ENCODE data around the gene CAST. TPM values are rescaled to one million over a fixed set of nuclear protein-coding genes. Genes with fewer than 3 reads are reported as not detected.
"Not testable (repeated sequence)": the region's sequence is repeated elsewhere in the genome, so short reads cannot be mapped to it uniquely, and the experiment has no call there.

CAST gene
- total RNA-seq, 1 donor from 2014 or later, result 135 TPM

DNA sequence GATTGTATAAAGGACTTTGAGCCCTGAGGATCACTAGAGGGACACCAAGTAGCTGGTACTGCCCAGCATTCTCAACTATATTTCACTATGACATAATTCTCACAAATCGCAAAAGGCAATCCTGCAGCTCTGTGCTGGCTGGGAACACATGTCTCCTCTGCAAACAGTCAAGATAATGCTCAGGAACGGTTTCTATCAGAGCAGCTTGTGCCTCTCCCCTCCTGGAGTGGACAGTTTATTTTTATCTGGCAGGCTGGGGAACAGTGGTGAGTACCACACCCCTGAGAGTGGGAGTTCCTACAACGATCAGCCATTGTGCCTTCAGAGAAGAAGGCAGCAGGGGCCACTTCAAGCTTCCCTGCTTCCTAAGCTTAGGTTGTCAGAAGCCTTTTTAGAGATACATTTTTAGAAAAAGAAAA, 79.7 kb downstream of the CAST start:
- H3K4me3 ChIP-seq (ENCODE audit: low read depth, low read length), result no peak overlapping the region
- TF ChIP-seq, protein P1, sequence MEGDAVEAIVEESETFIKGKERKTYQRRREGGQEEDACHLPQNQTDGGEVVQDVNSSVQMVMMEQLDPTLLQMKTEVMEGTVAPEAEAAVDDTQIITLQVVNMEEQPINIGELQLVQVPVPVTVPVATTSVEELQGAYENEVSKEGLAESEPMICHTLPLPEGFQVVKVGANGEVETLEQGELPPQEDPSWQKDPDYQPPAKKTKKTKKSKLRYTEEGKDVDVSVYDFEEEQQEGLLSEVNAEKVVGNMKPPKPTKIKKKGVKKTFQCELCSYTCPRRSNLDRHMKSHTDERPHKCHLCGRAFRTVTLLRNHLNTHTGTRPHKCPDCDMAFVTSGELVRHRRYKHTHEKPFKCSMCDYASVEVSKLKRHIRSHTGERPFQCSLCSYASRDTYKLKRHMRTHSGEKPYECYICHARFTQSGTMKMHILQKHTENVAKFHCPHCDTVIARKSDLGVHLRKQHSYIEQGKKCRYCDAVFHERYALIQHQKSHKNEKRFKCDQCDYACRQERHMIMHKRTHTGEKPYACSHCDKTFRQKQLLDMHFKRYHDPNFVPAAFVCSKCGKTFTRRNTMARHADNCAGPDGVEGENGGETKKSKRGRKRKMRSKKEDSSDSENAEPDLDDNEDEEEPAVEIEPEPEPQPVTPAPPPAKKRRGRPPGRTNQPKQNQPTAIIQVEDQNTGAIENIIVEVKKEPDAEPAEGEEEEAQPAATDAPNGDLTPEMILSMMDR (conservative IDR thresholded peaks at IDR 0.05; ENCODE audit: low read depth, low read length), result no peak
- DNase-seq (ENCODE audit: low read depth), result no peak

- no peak for DNase-seq (ENCODE audit: low read depth)
- TF ChIP-seq, protein P1 (conservative IDR thresholded peaks at IDR 0.05; ENCODE audit: low read depth, low read length), result no peak
- no peak overlapping the region for H3K4me3 ChIP-seq (ENCODE audit: low read depth, low read length)
These were observed 80.4 kb downstream of the CAST start for GRCh38 chr5:96742538-96742937.

- DNase-seq (ENCODE audit: low read depth), result no peak
- H3K4me3 ChIP-seq (ENCODE audit: low read depth, low read length), result no peak overlapping the region
- TF ChIP-seq, protein P1 (conservative IDR thresholded peaks at IDR 0.05; ENCODE audit: low read depth, low read length), result no peak
These were observed 81.0 kb downstream of the CAST start for GRCh38 chr5:96743065-96743768.

GRCh38 chr5:96743805-96744204, 81.6 kb downstream of the CAST start:
- DNase-seq (ENCODE audit: low read depth), result no peak
- TF ChIP-seq, protein P1 (conservative IDR thresholded peaks at IDR 0.05; ENCODE audit: low read depth, low read length), result no peak
- H3K4me3 ChIP-seq (ENCODE audit: low read depth, low read length), result no peak overlapping the region

DNA sequence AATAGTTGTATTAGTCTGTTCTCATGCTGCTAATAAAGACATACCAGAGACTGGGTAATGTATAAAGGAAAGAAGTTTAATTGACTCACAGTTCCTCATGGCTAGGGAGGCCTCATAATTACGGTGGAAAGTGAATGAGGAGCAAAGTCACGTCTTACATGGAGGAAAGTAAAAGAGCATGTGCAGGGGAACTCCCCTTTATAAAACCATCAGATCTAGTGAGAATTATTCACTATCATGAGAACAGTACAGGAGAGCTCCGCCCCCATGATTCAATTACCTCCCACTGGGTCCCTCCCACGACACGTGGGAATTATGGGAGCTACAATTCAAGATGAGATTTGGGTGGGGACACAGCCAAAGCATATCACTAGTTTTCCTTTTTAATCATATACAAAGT, 82.0 kb downstream of the CAST start:
- not testable (repeated sequence) for H3K4me3 ChIP-seq (ENCODE audit: low read depth, low read length)

DNA sequence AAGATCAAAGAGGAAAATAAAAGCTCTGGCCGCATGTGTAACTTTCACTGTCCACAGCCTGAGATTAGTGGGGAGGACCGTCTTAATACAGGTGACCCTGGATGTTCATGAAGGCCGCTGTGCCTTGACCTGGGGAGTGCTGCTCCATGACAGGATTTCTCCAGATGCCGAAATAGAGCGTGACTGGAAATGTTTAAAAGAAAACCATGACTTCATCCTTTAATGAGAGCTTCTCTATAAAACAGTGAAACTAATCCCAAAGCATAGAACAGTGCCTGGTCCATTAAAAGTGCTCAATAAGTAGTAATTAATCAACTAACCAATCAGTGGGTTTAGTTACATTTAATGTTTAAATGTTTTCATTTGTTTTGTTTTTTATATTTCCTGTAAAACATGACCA, 82.8 kb downstream of the CAST start:
- no peak for DNase-seq (ENCODE audit: low read depth)
- no peak overlapping the region for H3K4me3 ChIP-seq (ENCODE audit: low read depth, low read length)
- TF ChIP-seq, protein P1 (conservative IDR thresholded peaks at IDR 0.05; ENCODE audit: low read depth, low read length), result no peak

More for the DNA sequence above, 82.0 kb downstream of the CAST start:
- DNase-seq (ENCODE audit: low read depth), result not testable (repeated sequence)

GRCh38 chr5:96745844-96746531, 83.8 kb downstream of the CAST start:
- no peak overlapping the region for H3K4me3 ChIP-seq (ENCODE audit: low read depth, low read length)
- no peak for DNase-seq (ENCODE audit: low read depth)
- TF ChIP-seq, protein P1 (conservative IDR thresholded peaks at IDR 0.05; ENCODE audit: low read depth, low read length), result no peak
